GM19240 (cell line): ENCODE results near the gene RIN3.

Experiments
- DNase-seq: peaks from one replicate; pipeline ENCODE4 v3.0.0; 2011; ENCODE audit warnings: low spot score; ENCODE audit not compliant: insufficient read length

Gene RIN3

GRCh38 chr14:92575061-92575747 lies 61.6 kb downstream of the RIN3 start:
- DNase-seq = no peak

GRCh38 chr14:92575748-92576303 lies 62.2 kb downstream of the RIN3 start:
- DNase-seq = no peak

GRCh38 chr14:92577321-92577742 lies 63.8 kb downstream of the RIN3 start:
- DNase-seq = peak; percentile 59

GRCh38 chr14:92578511-92578910 lies 64.9 kb downstream of the RIN3 start:
- DNase-seq = no peak

GRCh38 chr14:92579244-92579936 lies 65.8 kb downstream of the RIN3 start:
- DNase-seq = no peak

GRCh38 chr14:92581206-92581605 lies 67.6 kb downstream of the RIN3 start:
- no peak for DNase-seq

GRCh38 chr14:92581966-92582566 lies 68.5 kb downstream of the RIN3 start:
- no peak for DNase-seq

- DNase-seq = no peak
These were observed 69.3 kb downstream of the RIN3 start for GRCh38 chr14:92582706-92583452.

- DNase-seq = no peak
These were observed 70.6 kb downstream of the RIN3 start for GRCh38 chr14:92584220-92584619.

GRCh38 chr14:92584816-92585215 lies 71.2 kb downstream of the RIN3 start:
- no peak for DNase-seq

- no peak for DNase-seq
These were observed 72.7 kb downstream of the RIN3 start for GRCh38 chr14:92585981-92586937.

- no peak for DNase-seq
These were observed 73.5 kb downstream of the RIN3 start for GRCh38 chr14:92586963-92587699.

- DNase-seq = no peak
These were observed 74.1 kb downstream of the RIN3 start for GRCh38 chr14:92587700-92588085.

- no peak for DNase-seq
These were observed 75.8 kb downstream of the RIN3 start for GRCh38 chr14:92589213-92589852.

GRCh38 chr14:92590176-92590575 lies 76.6 kb downstream of the RIN3 start:
- DNase-seq = no peak

- DNase-seq = no peak
These were observed 77.4 kb downstream of the RIN3 start for GRCh38 chr14:92590941-92591340.

- DNase-seq = no peak
These were observed 77.8 kb downstream of the RIN3 start for GRCh38 chr14:92591346-92591745.

- no peak for DNase-seq
These were observed 81.7 kb downstream of the RIN3 start for GRCh38 chr14:92595267-92595666.

GRCh38 chr14:92596331-92596907 lies 82.8 kb downstream of the RIN3 start:
- DNase-seq = no peak
